Activated CD8-positive, alpha-beta memory T cell treated with anti-CD3 and anti-CD28 coated beads for 24 hours (primary cell): ENCODE measurements around the gene CYP21A2.
"Not testable (repeated sequence)": the region's sequence is repeated elsewhere in the genome, so short reads cannot be mapped to it uniquely, and the experiment has no call there.

Experiments used
- DNase-seq: peaks from one replicate; pipeline ENCODE4 v3.0.0-alpha.2; 2020

The CYP21A2 gene

DNA sequence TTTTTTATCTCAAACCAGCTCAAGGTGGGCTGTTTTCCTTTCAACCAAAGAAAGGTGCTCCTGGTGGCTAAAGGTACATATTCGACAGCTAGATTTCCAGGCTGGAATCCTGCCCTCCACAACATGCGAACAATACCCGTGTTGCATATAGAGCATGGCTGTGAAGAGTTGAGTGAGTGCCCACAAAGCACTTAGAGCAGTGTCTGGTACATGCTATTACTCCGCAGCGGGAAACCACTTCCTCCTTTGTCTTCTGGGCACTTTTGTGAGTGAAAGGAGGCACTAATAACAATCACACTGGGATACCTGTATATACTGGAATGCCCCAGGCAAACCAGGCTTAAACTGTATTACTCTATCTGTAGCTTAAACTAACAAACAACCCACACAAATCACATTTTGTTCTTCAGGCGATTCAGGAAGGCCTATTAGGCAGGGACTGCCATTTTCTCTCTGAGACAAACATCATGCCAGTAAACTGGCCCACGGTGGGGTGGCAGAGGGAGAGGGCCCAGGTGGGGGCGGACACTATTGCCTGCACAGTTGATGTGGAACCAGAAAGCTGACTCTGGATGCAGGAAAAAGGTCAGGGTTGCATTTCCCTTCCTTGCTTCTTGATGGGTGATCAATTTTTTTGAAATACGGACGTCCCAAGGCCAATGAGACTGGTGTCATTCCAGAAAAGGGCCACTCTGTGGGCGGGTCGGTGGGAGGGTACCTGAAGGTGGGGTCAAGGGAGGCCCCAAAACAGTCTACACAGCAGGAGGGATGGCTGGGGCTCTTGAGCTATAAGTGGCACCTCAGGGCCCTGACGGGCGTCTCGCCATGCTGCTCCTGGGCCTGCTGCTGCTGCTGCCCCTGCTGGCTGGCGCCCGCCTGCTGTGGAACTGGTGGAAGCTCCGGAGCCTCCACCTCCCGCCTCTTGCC lies at the start of gene CYP21A2:
CYP21A2 (plus strand) TSS at position 818 of the 927 bp plus-strand sequence; CDS start at position 826, 8 bp downstream.
- DNase-seq: not testable (repeated sequence)

- not testable (repeated sequence) for DNase-seq
Measured at GRCh38 chr6:31989363-31989762, 48.9 kb upstream of the CYP21A2 start.

DNA sequence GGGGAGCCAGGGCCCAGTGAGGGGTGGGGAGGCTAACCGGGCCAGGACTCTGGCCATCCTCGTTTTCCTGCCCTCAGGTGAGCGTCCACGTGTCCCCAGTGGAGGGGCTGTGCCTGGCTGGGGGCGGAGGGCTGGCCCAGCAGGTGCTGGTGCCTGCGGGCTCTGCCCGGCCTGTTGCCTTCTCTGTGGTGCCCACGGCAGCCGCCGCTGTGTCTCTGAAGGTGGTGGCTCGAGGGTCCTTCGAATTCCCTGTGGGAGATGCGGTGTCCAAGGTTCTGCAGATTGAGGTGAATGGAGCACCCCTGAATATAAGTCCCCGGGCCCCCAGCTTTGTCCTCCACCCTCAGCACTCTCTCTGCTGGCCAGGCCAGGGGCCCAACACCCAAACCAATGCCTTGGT lies 43.8 kb upstream of the CYP21A2 start:
- not testable (repeated sequence) for DNase-seq

- DNase-seq: not testable (repeated sequence)
Measured at GRCh38 chr6:31996385-31996784, 41.8 kb upstream of the CYP21A2 start.

- DNase-seq: not testable (repeated sequence)
Measured at GRCh38 chr6:32002546-32003268, 35.5 kb upstream of the CYP21A2 start.

- DNase-seq: not testable (repeated sequence)
Measured at GRCh38 chr6:32003301-32003700, 34.9 kb upstream of the CYP21A2 start.

DNA sequence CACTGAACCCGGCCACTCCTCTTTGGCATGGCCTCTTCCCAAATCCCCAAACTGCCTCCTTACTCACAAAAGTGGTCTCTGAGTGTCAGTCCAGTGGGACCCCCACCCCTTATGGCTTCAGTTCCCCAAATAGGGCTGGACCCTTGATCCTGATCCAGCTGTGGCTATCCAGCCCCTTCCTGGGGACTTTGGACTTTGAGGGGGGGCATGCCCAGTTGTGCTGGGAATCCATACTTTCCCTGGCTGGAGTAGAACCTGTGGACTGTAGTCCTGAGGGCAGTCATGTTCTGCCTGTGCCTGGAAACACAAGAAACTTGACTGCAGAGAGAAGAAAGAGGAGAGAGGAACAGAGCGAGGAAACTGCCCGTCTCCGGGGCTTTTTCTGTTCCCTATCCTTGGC lies 33.8 kb upstream of the CYP21A2 start:
- DNase-seq: not testable (repeated sequence)

- DNase-seq: not testable (repeated sequence)
Measured at GRCh38 chr6:32004864-32005537, 33.2 kb upstream of the CYP21A2 start.

DNA sequence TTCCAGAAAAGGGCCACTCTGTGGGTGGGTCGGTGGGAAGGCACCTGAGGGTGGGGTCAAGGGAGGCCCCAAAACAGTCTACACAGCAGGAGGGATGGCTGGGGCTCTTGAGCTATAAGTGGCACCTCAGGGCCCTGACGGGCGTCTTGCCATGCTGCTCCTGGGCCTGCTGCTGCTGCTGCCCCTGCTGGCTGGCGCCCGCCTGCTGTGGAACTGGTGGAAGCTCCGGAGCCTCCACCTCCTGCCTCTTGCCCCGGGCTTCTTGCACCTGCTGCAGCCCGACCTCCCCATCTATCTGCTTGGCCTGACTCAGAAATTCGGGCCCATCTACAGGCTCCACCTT lies 32.7 kb upstream of the CYP21A2 start:
- not testable (repeated sequence) for DNase-seq

- DNase-seq: not testable (repeated sequence)
Measured at GRCh38 chr6:32005991-32006529, 32.2 kb upstream of the CYP21A2 start.

- not testable (repeated sequence) for DNase-seq
Measured at GRCh38 chr6:32007086-32007485, 31.1 kb upstream of the CYP21A2 start.

DNA sequence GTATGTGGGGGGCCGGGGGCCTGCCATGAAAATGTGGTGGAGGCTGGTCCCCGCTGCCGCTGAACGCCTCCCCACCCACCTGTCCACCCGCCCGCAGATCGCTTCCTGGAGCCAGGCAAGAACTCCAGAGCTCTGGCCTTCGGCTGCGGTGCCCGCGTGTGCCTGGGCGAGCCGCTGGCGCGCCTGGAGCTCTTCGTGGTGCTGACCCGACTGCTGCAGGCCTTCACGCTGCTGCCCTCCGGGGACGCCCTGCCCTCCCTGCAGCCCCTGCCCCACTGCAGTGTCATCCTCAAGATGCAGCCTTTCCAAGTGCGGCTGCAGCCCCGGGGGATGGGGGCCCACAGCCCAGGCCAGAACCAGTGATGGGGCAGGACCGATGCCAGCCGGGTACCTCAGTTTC lies 30.2 kb upstream of the CYP21A2 start:
- not testable (repeated sequence) for DNase-seq

DNA sequence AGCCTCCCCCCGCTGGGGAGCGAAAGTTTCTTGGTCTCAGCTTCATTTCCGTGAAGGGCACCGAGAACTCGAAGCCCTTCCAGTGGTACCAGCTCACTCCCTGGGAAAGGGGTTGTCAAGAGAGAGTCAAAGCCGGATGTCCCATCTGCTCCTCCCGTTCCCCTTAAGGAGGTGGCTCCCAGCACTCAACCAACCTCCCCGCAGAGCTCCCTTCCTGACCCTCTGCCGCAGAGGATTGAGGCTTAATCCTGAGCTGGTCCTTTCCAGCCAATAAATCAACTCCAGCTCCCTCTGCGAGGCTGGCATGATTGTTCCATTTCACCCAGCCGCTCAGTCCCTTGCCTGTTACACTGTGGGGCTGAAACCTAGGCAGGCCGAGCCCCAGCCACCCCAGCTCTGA lies 29.6 kb upstream of the CYP21A2 start:
- not testable (repeated sequence) for DNase-seq

GRCh38 chr6:32009537-32009936 lies 28.7 kb upstream of the CYP21A2 start:
- DNase-seq: not testable (repeated sequence)

GRCh38 chr6:32010856-32011530 lies 27.2 kb upstream of the CYP21A2 start:
- not testable (repeated sequence) for DNase-seq

GRCh38 chr6:32012941-32013617 lies 25.1 kb upstream of the CYP21A2 start:
- DNase-seq: not testable (repeated sequence)

DNA sequence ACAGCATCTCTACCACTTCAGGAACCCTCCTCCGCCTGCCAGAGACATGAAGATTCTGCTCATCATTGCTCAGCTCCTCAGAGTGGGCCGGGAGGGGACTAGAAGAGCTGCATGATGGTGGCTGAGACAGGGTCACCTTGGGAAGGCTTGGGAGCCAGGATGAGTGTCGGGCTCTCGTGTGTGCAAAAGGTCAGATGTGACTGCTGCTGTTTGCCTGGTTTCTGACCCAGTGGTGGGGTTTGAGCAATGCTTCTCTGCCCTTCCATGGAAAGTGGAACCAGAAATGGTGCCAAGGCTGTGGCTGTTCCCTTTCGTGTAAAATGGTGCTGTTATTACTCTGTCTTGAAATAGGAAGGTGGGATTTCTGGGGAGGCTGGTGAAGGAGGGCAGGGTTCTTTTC lies 24.5 kb upstream of the CYP21A2 start:
- DNase-seq: not testable (repeated sequence)

GRCh38 chr6:32014547-32014946 lies 23.7 kb upstream of the CYP21A2 start, which contains the start of gene C4B:
C4B (plus strand) TSS chr6:32014795; CDS start chr6:32014846, 51 bp downstream.
- DNase-seq: not testable (repeated sequence)

- DNase-seq: not testable (repeated sequence)
Measured at GRCh38 chr6:32022100-32022499, 16.1 kb upstream of the CYP21A2 start.

DNA sequence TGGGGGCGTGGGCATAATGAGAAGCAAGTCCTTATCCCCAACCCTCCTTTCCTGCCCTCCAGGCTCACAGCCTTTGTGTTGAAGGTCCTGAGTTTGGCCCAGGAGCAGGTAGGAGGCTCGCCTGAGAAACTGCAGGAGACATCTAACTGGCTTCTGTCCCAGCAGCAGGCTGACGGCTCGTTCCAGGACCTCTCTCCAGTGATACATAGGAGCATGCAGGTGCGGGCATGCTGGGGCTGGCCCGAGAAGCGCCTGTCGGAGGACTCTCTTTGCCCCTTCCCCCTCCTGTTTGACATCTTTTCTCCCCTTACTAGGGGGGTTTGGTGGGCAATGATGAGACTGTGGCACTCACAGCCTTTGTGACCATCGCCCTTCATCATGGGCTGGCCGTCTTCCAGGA lies 9.6 kb upstream of the CYP21A2 start:
- not testable (repeated sequence) for DNase-seq

GRCh38 chr6:32029553-32029952 lies 8.7 kb upstream of the CYP21A2 start:
- DNase-seq: not testable (repeated sequence)
